HS-5 (cell line): Measurements from ENCODE around the gene LRTM2.
A peak's percentile ranks its signal among the peaks of the same experiment; 100 is the strongest.

Experiments used
- DNase-seq: peaks from one replicate; pipeline ENCODE4 v3.0.0-alpha.2; 2012; ENCODE audit warnings: low read depth

LRTM2 gene

GRCh38 chr12:1842183-1842904 lies 22.0 kb downstream of the LRTM2 start:
- no peak for DNase-seq

- no peak for DNase-seq
Measured at GRCh38 chr12:1842905-1843640, 22.7 kb downstream of the LRTM2 start.

- no peak for DNase-seq
Measured at GRCh38 chr12:1843641-1844005, 23.3 kb downstream of the LRTM2 start.

- DNase-seq, result no peak
Measured at GRCh38 chr12:1844223-1844622, 23.9 kb downstream of the LRTM2 start.

GRCh38 chr12:1844661-1845409 lies 24.5 kb downstream of the LRTM2 start:
- no peak for DNase-seq

GRCh38 chr12:1845427-1845826 lies 25.1 kb downstream of the LRTM2 start:
- DNase-seq, result no peak

GRCh38 chr12:1845886-1846285 lies 25.5 kb downstream of the LRTM2 start:
- no peak for DNase-seq

GRCh38 chr12:1846421-1847405 lies 26.3 kb downstream of the LRTM2 start:
- DNase-seq, result no peak

GRCh38 chr12:1847411-1847810 lies 27.0 kb downstream of the LRTM2 start:
- DNase-seq, result no peak

GRCh38 chr12:1848146-1848545 lies 27.8 kb downstream of the LRTM2 start:
- DNase-seq, result no peak

- DNase-seq, result no peak
Measured at GRCh38 chr12:1848745-1849144, 28.4 kb downstream of the LRTM2 start.

- DNase-seq, result peak; percentile 81
Measured at GRCh38 chr12:1851151-1851701, 30.9 kb downstream of the LRTM2 start.

GRCh38 chr12:1852076-1852475 lies 31.7 kb downstream of the LRTM2 start:
- DNase-seq, result no peak

- DNase-seq, result no peak
Measured at GRCh38 chr12:1853716-1854115, 33.4 kb downstream of the LRTM2 start.

- DNase-seq, result no peak
Measured at GRCh38 chr12:1855241-1855640, 34.9 kb downstream of the LRTM2 start.

GRCh38 chr12:1857086-1857485 lies 36.7 kb downstream of the LRTM2 start:
- no peak for DNase-seq

- no peak for DNase-seq
Measured at GRCh38 chr12:1857821-1858220, 37.5 kb downstream of the LRTM2 start.

GRCh38 chr12:1858456-1858855 lies 38.1 kb downstream of the LRTM2 start:
- no peak for DNase-seq

- no peak for DNase-seq
Measured at GRCh38 chr12:1859643-1860042, 39.3 kb downstream of the LRTM2 start.

GRCh38 chr12:1862973-1863372 lies 42.6 kb downstream of the LRTM2 start:
- no peak for DNase-seq

- DNase-seq, result no peak
Measured at GRCh38 chr12:1863823-1864222, 43.5 kb downstream of the LRTM2 start.
